IMR-90 (cell line): Measurements from ENCODE around the gene CIITA. TPM values are rescaled to one million over a fixed set of nuclear protein-coding genes. Genes with fewer than 3 reads are reported as not detected.
A peak's percentile ranks its signal among the peaks of the same experiment; 100 is the strongest.

Experiments used
- ATAC-seq: fragments of 200-7000 bp; cut with Tn5 transposase; 2 replicates; pipeline ENCODE4 v1.9.1; 2020; ENCODE audit warnings: low read depth, mild to moderate bottlenecking, moderate library complexity
- BruUV-seq: library from RNA; stranded (reverse); fragments of 400-500 nt; replicated peaks from 2 replicates; lab custom pipeline; 2021; lab: Mats Ljungman, UMichigan
- CTCF ChIA-PET: fragments of 300-600 bp; formaldehyde crosslinking; extraction: SDS; loops from one replicate; lab custom pipeline; 2021; ENCODE audit warnings: antibody characterized with exemption; lab: Yijun Ruan, JAX
- POLR2A ChIA-PET: fragments of 300-600 bp; sonication (Branson Sonifier 250); formaldehyde crosslinking; loops from one replicate; lab custom pipeline; 2022; ENCODE audit warnings: antibody characterized with exemption; ENCODE audit not compliant: unreplicated experiment; lab: Charles Lee
- DNase-seq: peaks from one replicate; pipeline ENCODE4 v3.0.0; 2013
- H2AFZ ChIP-seq: replicated peaks from 2 replicates; pipeline ENCODE3; 2013; ENCODE audit warnings: low read length, mild to moderate bottlenecking; ENCODE audit not compliant: poor library complexity
- H2AK5ac ChIP-seq: 2 replicates; pipeline ENCODE4 v1.6.1; 2013; ENCODE audit warnings: low read depth, low read length, inconsistent platforms
- H2AK9ac ChIP-seq: replicated peaks from 2 replicates; pipeline ENCODE3; 2013; ENCODE audit warnings: mild to moderate bottlenecking, low read depth, low read length, moderate library complexity; ENCODE audit not compliant: poor library complexity
- H2BK120ac ChIP-seq: 2 replicates; pipeline ENCODE4 v1.6.1; 2013; ENCODE audit warnings: low read depth, low read length, inconsistent platforms
- H2BK15ac ChIP-seq: 3 replicates; pipeline ENCODE4 v1.6.1; 2013; ENCODE audit warnings: low read depth, low read length, inconsistent platforms
- H2BK20ac ChIP-seq: 2 replicates; pipeline ENCODE4 v1.6.1; 2013; ENCODE audit warnings: low read depth, mild to moderate bottlenecking, inconsistent platforms, low read length, moderate library complexity
- H2BK5ac ChIP-seq: 2 replicates; pipeline ENCODE4 v1.6.1; 2013; ENCODE audit warnings: mild to moderate bottlenecking, low read depth, low read length, inconsistent platforms; ENCODE audit not compliant: poor library complexity, severe bottlenecking
- H3K14ac ChIP-seq: replicated peaks from 2 replicates; pipeline ENCODE4 v1.6.1; 2013; ENCODE audit warnings: low read depth, low read length, inconsistent platforms
- H3K18ac ChIP-seq: 2 replicates; pipeline ENCODE4 v1.6.1; 2013; ENCODE audit warnings: low read depth, low read length, control low read depth
- H3K23ac ChIP-seq: 2 replicates; pipeline ENCODE4 v1.6.1; 2013; ENCODE audit warnings: low read depth, low read length, inconsistent platforms
- H3K27ac ChIP-seq: 2 replicates; pipeline ENCODE4 v1.5.1; 2013; ENCODE audit warnings: mild to moderate bottlenecking, control low read depth, low read length; ENCODE audit not compliant: insufficient read depth
- H3K27me3 ChIP-seq: 2 replicates; pipeline ENCODE4 v1.6.1; 2013; ENCODE audit warnings: low read length; ENCODE audit not compliant: control insufficient read depth, insufficient read depth
- H3K36me3 ChIP-seq: 2 replicates; pipeline ENCODE4 v1.6.1; 2013; ENCODE audit warnings: low read length, mixed read lengths; ENCODE audit not compliant: control insufficient read depth, insufficient read depth
- H3K4ac ChIP-seq: 2 replicates; pipeline ENCODE4 v1.6.1; 2013; ENCODE audit warnings: low read depth, low read length, inconsistent platforms
- H3K4me1 ChIP-seq: 2 replicates; pipeline ENCODE4 v1.6.1; 2013; ENCODE audit warnings: low read length, mixed read lengths; ENCODE audit not compliant: control insufficient read depth, insufficient read depth
- H3K4me2 ChIP-seq: 2 replicates; pipeline ENCODE4 v1.6.1; 2013; ENCODE audit warnings: low read depth, mild to moderate bottlenecking, control low read depth, low read length, moderate library complexity
- H3K4me3 ChIP-seq: 2 replicates; pipeline ENCODE4 v1.5.1; 2013; ENCODE audit warnings: low read depth, mild to moderate bottlenecking, control low read depth, low read length, moderate library complexity; ENCODE audit not compliant: insufficient read depth
- H3K56ac ChIP-seq: 2 replicates; pipeline ENCODE4 v1.6.1; 2013; ENCODE audit warnings: low read length, inconsistent platforms; ENCODE audit not compliant: insufficient read depth; ENCODE audit errors: extremely low read depth
- H3K79me1 ChIP-seq, 2 experiments: 2 replicates each; pipeline ENCODE4 v1.6.1; 2013; ENCODE audit warnings: low read length in 2 of 2, inconsistent platforms in 1 of 2, low read depth in 1 of 2
- H3K9ac ChIP-seq: 2 replicates; pipeline ENCODE4 v1.6.1; 2013; ENCODE audit warnings: low read depth, low read length, control low read depth
- H3K9me1 ChIP-seq: 2 replicates; pipeline ENCODE4 v1.6.1; 2013; ENCODE audit warnings: low read length, inconsistent platforms; ENCODE audit not compliant: insufficient read depth
- H3K9me3 ChIP-seq: 2 replicates; pipeline ENCODE4 v1.6.1; 2013; ENCODE audit warnings: low read length; ENCODE audit not compliant: control insufficient read depth, insufficient read depth
- H4K20me1 ChIP-seq: 2 replicates; pipeline ENCODE4 v1.6.1; 2013; ENCODE audit warnings: low read length, inconsistent platforms; ENCODE audit not compliant: insufficient read depth
- H4K5ac ChIP-seq: 2 replicates; pipeline ENCODE4 v1.6.1; 2013; ENCODE audit warnings: mild to moderate bottlenecking, low read depth, low read length, control low read depth
- H4K8ac ChIP-seq, 2 experiments: 2 replicates each; pipeline ENCODE4 v1.6.1; 2013; ENCODE audit warnings: low read depth in 2 of 2, low read length in 2 of 2, control low read depth in 1 of 2, inconsistent platforms in 1 of 2
- H4K91ac ChIP-seq: 2 replicates; pipeline ENCODE4 v1.6.1; 2013; ENCODE audit warnings: low read depth, low read length, inconsistent platforms; ENCODE audit not compliant: insufficient read depth
- BHLHE40 ChIP-seq: fragments of 150-350 bp; IDR thresholded peaks from 2 replicates; pipeline ENCODE4 v1.6.1; 2016; ENCODE audit warnings: mild to moderate bottlenecking, low read depth, low read length
- CEBPB ChIP-seq: IDR thresholded peaks from 2 replicates; pipeline ENCODE4 v1.6.1; 2012; ENCODE audit warnings: low read depth, low read length, improper control_type of control experiment
- CTCF ChIP-seq: conservative IDR thresholded peaks from 2 replicates; pipeline ENCODE4 v1.5.1; 2012; ENCODE audit warnings: mild to moderate bottlenecking, low read depth, low read length, improper control_type of control experiment
- MXI1 ChIP-seq: IDR thresholded peaks from 2 replicates; pipeline ENCODE4 v1.6.1; 2012; ENCODE audit warnings: low read depth, mild to moderate bottlenecking, low read length, moderate library complexity, borderline replicate concordance
- USF2 ChIP-seq: fragments of 150-350 bp; IDR thresholded peaks from 2 replicates; pipeline ENCODE4 v1.6.1; 2017; ENCODE audit warnings: mild to moderate bottlenecking, antibody characterized with exemption, low read length, low read depth
- WGBS, 2 experiments: methylation state at CpG; one replicate each; pipeline versions ENCODE4 v1.1.5 to v1.1.7; 2013; ENCODE audit warnings: missing lambda C conversion rate in 2 of 2; ENCODE audit not compliant: insufficient read length in 1 of 2; ENCODE audit errors: extremely low coverage in 2 of 2; 5-methylcytosine and 5-hydroxymethylcytosine counted together
- dilution Hi-C: fragments of 300-500 bp; cut with HindIII; formaldehyde crosslinking; loops from one replicate; pipeline ENCODE4 v1.14.3; 2018; ENCODE audit warnings: low sequenced_read_pairs; ENCODE audit not compliant: unreplicated experiment
- in situ Hi-C: fragments of 300-500 bp; cut with MboI; formaldehyde crosslinking; loops from 3 replicates; pipeline ENCODE4 v1.14.3; 2019; ENCODE audit warnings: low sequenced_read_pairs, inconsistent platforms, mixed read lengths
- intact Hi-C: fragments of 100-400 bp; cut with micrococcal nuclease; formaldehyde crosslinking; loops from 2 replicates; pipeline ENCODE4 v1.10.0; 2022
- polyA plus RNA-seq, 3 experiments: library from polyadenylated mRNA; depleted of rRNA; stranded (reverse); fragments of >200 nt; gene quantifications; 2 replicates each; pipeline ENCODE4 v1.2.3, GENCODE V29; 2012; ENCODE audit warnings: low replicate concordance in 1 of 3
- total RNA-seq: library from RNA; depleted of rRNA; stranded (reverse); fragments of >200 nt; gene quantifications from 2 replicates; pipeline ENCODE4 v1.2.3, GENCODE V29; 2012

The CIITA gene
- total and polyA plus RNA-seq, 2 of the 4 experiments (the other 2 are of a cell fraction), result 0.10 TPM; not detected in 1

- Histone ChIP-seq H3K36me3 (no peaks in the 10 kb centered on the region), H2AK9ac (no peak overlapping the region), H2BK15ac (no peak overlapping the region), H3K4me3 (no peak overlapping the region), H3K9me3 (no peaks in the 10 kb centered on the region), H2BK20ac (no peak overlapping the region), H4K5ac (no peak overlapping the region), H4K8ac (no peak overlapping the region), H2AFZ (no peak overlapping the region), H3K27me3 (peaks cover 52% of the 10 kb centered on the region), H4K20me1 (no peaks in the 10 kb centered on the region), H3K23ac (no peak overlapping the region), H3K4ac (no peak overlapping the region), H3K56ac (no peak overlapping the region), H2BK120ac (no peak overlapping the region), H2AK5ac (no peak overlapping the region), H3K9me1 (no peaks in the 10 kb centered on the region), H3K79me1 (no peaks in the 10 kb centered on the region), H3K27ac (no peak overlapping the region), H3K9ac (no peak overlapping the region), H2BK5ac (no peak overlapping the region), H3K4me1 (no peaks in the 10 kb centered on the region), H3K4me2 (no peak overlapping the region), H3K18ac (no peak overlapping the region), H3K14ac (no peak overlapping the region), H4K91ac (no peak overlapping the region)
- ChIA-PET CTCF (no interaction called here), POLR2A (no interaction called here)
- DNase-seq (no peak), ATAC-seq (no peak)
- TF ChIP-seq BHLHE40 (no peak), CTCF (no peak), MXI1 (no peak), CEBPB (peak; percentile 17; the same call in 1 of the 2 replicates), USF2 (no peak)
- no TSS peak for BruUV-seq
- dilution Hi-C loops, result no loop called here
- in situ Hi-C loops, result no loop called here
- intact Hi-C loops, result no loop called here
- 80% methylated on average over 1 of the region's 7 CpGs; no CpG with 5 or more reads in 1 of the 2 experiments for WGBS, 2 experiments
Observed at GRCh38 chr16:10881479-10882030, 4.6 kb downstream of the CIITA start.
